ENCODE data around the gene CLDN34. TPM values are rescaled to one million over a fixed set of nuclear protein-coding genes. Genes with fewer than 3 reads are reported as not detected.

Gene CLDN34
- total RNA-seq, 1 donor from 2014 or later, result 0.33 TPM

- Mint-ChIP-seq H3K4me1 (peaks cover 4% of the 10 kb centered on the region), H3K27ac (ENCODE audit: unreplicated experiment) (peak overlapping the region; percentile 50), H3K36me3 (ENCODE audit: low read depth) (peaks cover 29% of the 10 kb centered on the region), H3K27me3 (ENCODE audit: low read depth) (no peaks in the 10 kb centered on the region), H3K9me3 (peaks cover 15% of the 10 kb centered on the region), H3K4me3 (no peak overlapping the region)
- no peak for DNase-seq (ENCODE audit: low read depth, low spot score)
- TF ChIP-seq CTCF (conservative IDR thresholded peaks at IDR 0.05), result no peak
Observed at GRCh38 chrX:9952300-9952699, 14.9 kb upstream of the CLDN34 start.

- Mint-ChIP-seq H3K27ac (ENCODE audit: unreplicated experiment) (no peak overlapping the region), H3K36me3 (ENCODE audit: low read depth) (peaks cover 28% of the 10 kb centered on the region), H3K4me3 (no peak overlapping the region), H3K4me1 (no peaks in the 10 kb centered on the region), H3K9me3 (peaks cover 15% of the 10 kb centered on the region), H3K27me3 (ENCODE audit: low read depth) (no peaks in the 10 kb centered on the region)
- no peak for TF ChIP-seq CTCF (conservative IDR thresholded peaks at IDR 0.05)
- no peak for DNase-seq (ENCODE audit: low read depth, low spot score)
Observed at GRCh38 chrX:9953396-9953795, 13.8 kb upstream of the CLDN34 start.

GRCh38 chrX:9955506-9955905 lies 11.7 kb upstream of the CLDN34 start:
- Mint-ChIP-seq H3K27me3 (ENCODE audit: low read depth) (no peaks in the 10 kb centered on the region), H3K27ac (ENCODE audit: unreplicated experiment) (no peak overlapping the region), H3K36me3 (ENCODE audit: low read depth) (peaks cover 23% of the 10 kb centered on the region), H3K4me3 (no peak overlapping the region), H3K9me3 (peaks cover 15% of the 10 kb centered on the region), H3K4me1 (no peaks in the 10 kb centered on the region)
- no peak for DNase-seq (ENCODE audit: low read depth, low spot score)
- TF ChIP-seq CTCF (conservative IDR thresholded peaks at IDR 0.05), result no peak

- no peak overlapping the region for H3K4me3 Mint-ChIP-seq
- H3K27me3 Mint-ChIP-seq (ENCODE audit: low read depth), result no peaks in the 10 kb centered on the region
- peaks cover 8% of the 10 kb centered on the region for H3K36me3 Mint-ChIP-seq (ENCODE audit: low read depth)
- peaks cover 5% of the 10 kb centered on the region for H3K9me3 Mint-ChIP-seq
- H3K4me1 Mint-ChIP-seq, result no peaks in the 10 kb centered on the region
- no peak overlapping the region for H3K27ac Mint-ChIP-seq (ENCODE audit: unreplicated experiment)
- DNase-seq (ENCODE audit: low read depth, low spot score), result no peak
- no peak for TF ChIP-seq CTCF (conservative IDR thresholded peaks at IDR 0.05)
Observed at GRCh38 chrX:9957743-9958142, 9.4 kb upstream of the CLDN34 start.

GRCh38 chrX:9958183-9958582 lies 9.0 kb upstream of the CLDN34 start:
- Mint-ChIP-seq H3K4me3 (no peak overlapping the region), H3K27ac (ENCODE audit: unreplicated experiment) (no peak overlapping the region), H3K36me3 (ENCODE audit: low read depth) (peaks cover 7% of the 10 kb centered on the region), H3K9me3 (peaks cover 5% of the 10 kb centered on the region), H3K27me3 (ENCODE audit: low read depth) (no peaks in the 10 kb centered on the region), H3K4me1 (no peaks in the 10 kb centered on the region)
- DNase-seq (ENCODE audit: low read depth, low spot score), result no peak
- TF ChIP-seq CTCF (conservative IDR thresholded peaks at IDR 0.05), result no peak

GRCh38 chrX:9961750-9962149 lies 5.4 kb upstream of the CLDN34 start:
- H3K9me3 Mint-ChIP-seq, result peaks cover 4% of the 10 kb centered on the region
- no peak for TF ChIP-seq CTCF (conservative IDR thresholded peaks at IDR 0.05)
- DNase-seq (ENCODE audit: low read depth, low spot score), result no peak
- no peaks in the 10 kb centered on the region for H3K4me1 Mint-ChIP-seq
- H3K36me3 Mint-ChIP-seq (ENCODE audit: low read depth), result peaks cover 3% of the 10 kb centered on the region
- no peak overlapping the region for H3K4me3 Mint-ChIP-seq
- H3K27me3 Mint-ChIP-seq (ENCODE audit: low read depth), result no peaks in the 10 kb centered on the region
- no peak overlapping the region for H3K27ac Mint-ChIP-seq (ENCODE audit: unreplicated experiment)
